Measurements from ENCODE around the gene ASB1.

DNA sequence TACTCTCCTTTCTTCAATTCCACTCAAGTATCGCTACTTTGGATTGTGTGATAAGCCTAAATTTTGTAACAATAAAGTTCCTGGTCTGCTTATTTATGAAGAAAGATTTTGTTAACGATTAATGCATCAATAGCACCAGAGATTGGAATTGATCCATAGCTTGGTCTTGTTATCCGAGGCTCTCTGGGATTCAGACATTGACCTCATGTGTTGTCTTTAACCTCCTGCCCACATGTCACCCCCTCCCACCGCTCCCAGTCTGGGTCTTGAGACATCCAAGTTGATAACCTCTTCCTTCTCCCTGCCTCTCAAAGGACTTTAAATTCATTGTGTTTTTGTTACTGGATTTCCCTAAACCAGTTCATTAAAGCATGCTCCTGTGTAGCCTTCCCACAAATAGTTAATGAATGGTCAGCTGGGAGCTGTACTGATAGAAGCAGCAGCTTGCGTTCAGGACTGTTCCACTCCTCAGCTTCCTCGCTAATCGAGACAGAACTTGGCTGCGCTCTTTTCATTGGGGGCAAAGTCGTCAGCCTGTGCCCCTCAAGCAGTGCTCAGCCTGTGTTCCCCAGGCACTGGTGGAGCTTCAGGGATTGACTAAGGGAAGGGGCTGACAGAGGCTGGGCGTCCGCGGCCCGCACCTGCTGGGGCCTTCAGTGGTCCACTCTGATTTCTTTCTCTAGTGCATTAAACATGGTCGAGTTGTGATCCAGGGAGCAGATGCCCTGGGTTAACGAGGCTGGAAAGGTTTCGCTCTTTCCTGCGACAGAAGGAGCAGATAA, 18.9 kb downstream of the ASB1 start:
- TF ChIP-seq, protein P1, sequence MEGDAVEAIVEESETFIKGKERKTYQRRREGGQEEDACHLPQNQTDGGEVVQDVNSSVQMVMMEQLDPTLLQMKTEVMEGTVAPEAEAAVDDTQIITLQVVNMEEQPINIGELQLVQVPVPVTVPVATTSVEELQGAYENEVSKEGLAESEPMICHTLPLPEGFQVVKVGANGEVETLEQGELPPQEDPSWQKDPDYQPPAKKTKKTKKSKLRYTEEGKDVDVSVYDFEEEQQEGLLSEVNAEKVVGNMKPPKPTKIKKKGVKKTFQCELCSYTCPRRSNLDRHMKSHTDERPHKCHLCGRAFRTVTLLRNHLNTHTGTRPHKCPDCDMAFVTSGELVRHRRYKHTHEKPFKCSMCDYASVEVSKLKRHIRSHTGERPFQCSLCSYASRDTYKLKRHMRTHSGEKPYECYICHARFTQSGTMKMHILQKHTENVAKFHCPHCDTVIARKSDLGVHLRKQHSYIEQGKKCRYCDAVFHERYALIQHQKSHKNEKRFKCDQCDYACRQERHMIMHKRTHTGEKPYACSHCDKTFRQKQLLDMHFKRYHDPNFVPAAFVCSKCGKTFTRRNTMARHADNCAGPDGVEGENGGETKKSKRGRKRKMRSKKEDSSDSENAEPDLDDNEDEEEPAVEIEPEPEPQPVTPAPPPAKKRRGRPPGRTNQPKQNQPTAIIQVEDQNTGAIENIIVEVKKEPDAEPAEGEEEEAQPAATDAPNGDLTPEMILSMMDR (IDR thresholded peaks at IDR 0.05; ENCODE audit: low read length): no peak
- TF ChIP-seq EZH2phosphoT487 (IDR thresholded peaks at IDR 0.05; ENCODE audit: low read length): no peak

All from MM.1S (cell line).